Activated naive CD8-positive, alpha-beta T cell treated with anti-CD3 and anti-CD28 coated beads, Interleukin-2, amount 50 U/mL, for 24 hours (primary cell): ENCODE measurements around the gene TMEM221.

ENCODE experiments used
- ATAC-seq: fragments of 150-1000 bp; cut with Tn5 transposase; one replicate; pipeline ENCODE4 v1.10.0; 2021
- DNase-seq: peaks from one replicate; pipeline ENCODE4 v3.0.0; 2021
- H3K27ac Mint-ChIP-seq: one replicate; pipeline ENCODE4 v1.8.0; 2021; ENCODE audit warnings: mild to moderate bottlenecking, mixed read lengths
- H3K27me3 Mint-ChIP-seq: one replicate; pipeline ENCODE4 v1.8.0; 2021; ENCODE audit warnings: mixed read lengths
- H3K36me3 Mint-ChIP-seq: one replicate; pipeline ENCODE4 v1.8.0; 2021; ENCODE audit warnings: low read depth, mixed read lengths
- H3K4me1 Mint-ChIP-seq: one replicate; pipeline ENCODE4 v1.8.0; 2021; ENCODE audit warnings: mixed read lengths
- H3K4me3 Mint-ChIP-seq: one replicate; pipeline ENCODE4 v1.8.0; 2021; ENCODE audit warnings: mild to moderate bottlenecking, moderate library complexity, mixed read lengths
- H3K9me3 Mint-ChIP-seq: one replicate; pipeline ENCODE4 v1.8.0; 2021; ENCODE audit warnings: mixed read lengths

The TMEM221 gene

DNA sequence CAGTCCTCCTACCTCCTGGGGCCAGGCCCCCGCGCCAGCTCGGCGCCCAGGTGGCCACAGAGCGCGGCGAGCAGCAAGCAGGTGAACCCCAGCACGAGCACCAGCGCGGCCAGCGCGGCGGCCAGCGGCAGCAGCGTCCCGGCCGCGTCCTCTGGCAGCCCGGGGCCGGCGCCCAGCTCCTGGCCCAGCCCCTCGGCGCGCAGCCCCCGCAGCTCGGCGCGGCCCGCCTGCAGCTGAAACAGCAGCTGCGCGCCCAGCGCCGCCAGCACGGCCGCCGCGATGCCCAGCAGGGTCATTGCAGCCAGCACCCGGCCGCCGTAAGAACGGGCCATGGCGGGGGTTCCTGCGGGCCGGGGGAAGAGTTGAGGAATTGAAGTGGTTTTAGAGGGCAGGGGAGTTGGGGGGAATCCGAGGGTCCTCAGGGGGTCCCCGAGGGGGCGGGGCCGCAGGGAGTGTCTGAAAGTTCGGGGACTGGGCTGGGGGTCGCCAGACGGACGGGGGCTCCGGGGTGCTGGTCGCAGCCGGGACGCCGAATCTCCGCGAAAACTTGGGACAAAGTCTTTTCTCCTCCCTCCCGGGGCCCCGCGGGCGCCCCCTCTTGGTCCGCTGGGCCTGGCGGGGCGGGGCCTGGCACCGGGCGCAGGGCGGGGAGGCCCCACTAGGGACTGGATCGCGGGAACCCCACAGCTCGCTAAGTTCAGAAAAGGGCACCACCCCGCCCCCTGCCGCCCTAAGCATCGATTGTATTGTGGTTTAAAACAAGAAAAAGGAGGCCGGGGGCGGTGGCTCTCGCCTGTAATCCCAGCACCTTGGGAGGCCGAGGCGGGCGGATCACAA is at the start of gene TMEM221:
TMEM221 (minus strand) TSS at position 538 of the 837 bp plus-strand sequence; CDS start at position 332, 206 bp downstream.
- Mint-ChIP-seq H3K4me1 (peaks cover 21% of the 10 kb centered on the region), H3K9me3 (no peaks in the 10 kb centered on the region), H3K4me3 (peak within 1 kb of the TSS; percentile 24), H3K27ac (no peak within 1 kb of the TSS), H3K36me3 (no peaks in the 10 kb centered on the region), H3K27me3 (peaks cover 17% of the 10 kb centered on the region)
- ATAC-seq = peak; percentile 65
- DNase-seq = peak; percentile 72

DNA sequence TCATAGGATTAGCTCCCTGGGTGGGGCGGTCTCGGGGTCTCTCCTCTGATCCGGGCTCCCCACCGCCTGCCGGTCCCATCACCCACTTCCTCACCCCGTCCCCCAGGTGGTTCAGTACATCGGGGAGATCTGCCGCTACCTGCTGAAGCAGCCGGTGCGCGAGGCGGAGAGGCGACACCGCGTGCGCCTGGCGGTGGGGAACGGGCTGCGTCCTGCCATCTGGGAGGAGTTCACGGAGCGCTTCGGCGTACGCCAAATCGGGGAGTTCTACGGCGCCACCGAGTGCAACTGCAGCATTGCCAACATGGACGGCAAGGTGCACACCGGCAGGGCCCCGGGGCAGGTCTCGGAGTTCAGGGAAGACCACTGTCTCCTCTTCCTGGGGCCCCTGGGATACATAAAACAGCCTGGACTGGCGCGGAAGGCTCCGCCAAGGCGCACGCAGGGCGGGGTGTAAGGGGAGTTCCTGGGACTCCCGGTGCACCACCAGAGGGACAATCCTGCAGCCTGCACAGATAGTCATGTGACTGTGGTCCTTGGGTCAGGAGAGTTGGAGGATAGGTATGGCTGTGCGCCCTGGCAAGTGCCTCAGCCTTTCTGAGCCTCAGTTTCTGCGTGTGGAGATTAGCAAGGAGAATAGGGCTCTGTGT is 48.8 kb upstream of the TMEM221 start:
- Mint-ChIP-seq H3K4me3 (no peak overlapping the region), H3K36me3 (no peaks in the 10 kb centered on the region), H3K4me1 (peaks cover 22% of the 10 kb centered on the region), H3K27ac (no peak overlapping the region), H3K9me3 (no peaks in the 10 kb centered on the region), H3K27me3 (no peaks in the 10 kb centered on the region)
- no peak for ATAC-seq
- DNase-seq = no peak

DNA sequence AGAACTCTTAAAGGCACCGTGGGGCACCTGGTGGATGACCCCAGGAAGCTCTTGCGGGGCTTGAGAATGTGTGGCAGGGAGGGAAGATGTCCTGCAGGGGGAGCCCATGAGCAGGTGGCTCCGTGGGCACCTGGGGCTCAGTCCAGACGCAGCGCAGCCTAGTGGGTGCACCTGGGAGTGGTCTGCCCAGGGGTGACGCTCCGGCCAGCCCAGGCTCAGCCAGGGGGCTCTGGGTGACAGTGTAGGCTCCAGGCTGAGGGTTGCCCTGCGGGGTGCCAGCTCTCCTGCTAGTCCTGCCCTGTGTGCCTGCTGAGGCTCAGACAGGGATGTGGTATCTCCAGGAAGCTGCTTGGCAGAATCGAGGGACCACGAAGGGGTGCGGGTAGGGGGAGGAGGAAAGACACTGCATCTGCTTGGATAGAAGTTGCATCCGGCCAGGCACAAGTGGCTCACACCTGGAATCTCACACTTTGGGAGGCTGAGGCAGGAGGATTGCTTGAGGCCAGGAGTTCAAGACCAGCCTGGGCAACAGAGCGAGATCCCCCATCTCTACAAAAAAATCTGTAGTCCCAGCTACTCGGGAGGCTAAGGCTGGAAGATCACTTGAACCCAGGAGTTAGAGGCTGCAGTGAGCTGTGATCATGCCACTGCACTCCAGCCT is 48.0 kb upstream of the TMEM221 start:
- Mint-ChIP-seq H3K27me3 (no peaks in the 10 kb centered on the region), H3K36me3 (no peaks in the 10 kb centered on the region), H3K9me3 (no peaks in the 10 kb centered on the region), H3K27ac (no peak overlapping the region), H3K4me3 (no peak overlapping the region), H3K4me1 (peaks cover 22% of the 10 kb centered on the region)
- DNase-seq (peak; percentile 90), ATAC-seq (peak; percentile 94)

DNA sequence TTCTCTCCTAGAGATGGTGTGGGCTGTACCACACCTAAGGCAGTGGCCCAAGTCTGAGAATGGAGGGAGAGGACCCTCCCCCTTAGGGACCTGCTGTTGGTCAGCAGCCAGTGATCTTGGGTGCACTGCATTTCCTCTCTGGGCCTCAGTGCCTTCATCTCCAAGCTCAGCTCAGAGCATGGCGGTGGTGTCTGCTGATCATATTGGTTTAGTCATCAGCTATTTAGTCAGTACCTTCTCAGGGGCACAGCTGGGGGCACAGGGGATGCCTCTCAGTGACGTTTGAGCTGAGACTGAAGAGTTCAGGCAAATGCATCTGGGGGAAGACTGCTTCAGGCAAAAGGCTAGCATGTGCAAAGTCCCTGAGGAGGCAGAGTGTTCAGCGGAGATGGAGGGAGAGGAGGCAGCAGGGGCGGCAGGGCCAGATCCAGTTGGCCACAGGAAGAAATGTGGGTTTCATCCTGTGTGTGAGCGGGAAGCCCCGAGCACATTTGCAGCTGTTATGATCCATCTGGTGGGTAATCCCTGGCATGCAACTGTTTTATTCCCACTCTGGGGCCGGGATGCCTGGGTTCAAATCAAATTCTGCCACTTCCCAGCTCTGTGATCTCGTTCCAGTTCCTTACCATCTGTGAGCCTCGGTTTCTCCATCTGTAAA is 47.3 kb upstream of the TMEM221 start:
- Mint-ChIP-seq H3K27ac (no peak overlapping the region), H3K36me3 (no peaks in the 10 kb centered on the region), H3K9me3 (no peaks in the 10 kb centered on the region), H3K4me3 (no peak overlapping the region), H3K4me1 (peaks cover 25% of the 10 kb centered on the region), H3K27me3 (no peaks in the 10 kb centered on the region)
- no peak for DNase-seq
- no peak for ATAC-seq

DNA sequence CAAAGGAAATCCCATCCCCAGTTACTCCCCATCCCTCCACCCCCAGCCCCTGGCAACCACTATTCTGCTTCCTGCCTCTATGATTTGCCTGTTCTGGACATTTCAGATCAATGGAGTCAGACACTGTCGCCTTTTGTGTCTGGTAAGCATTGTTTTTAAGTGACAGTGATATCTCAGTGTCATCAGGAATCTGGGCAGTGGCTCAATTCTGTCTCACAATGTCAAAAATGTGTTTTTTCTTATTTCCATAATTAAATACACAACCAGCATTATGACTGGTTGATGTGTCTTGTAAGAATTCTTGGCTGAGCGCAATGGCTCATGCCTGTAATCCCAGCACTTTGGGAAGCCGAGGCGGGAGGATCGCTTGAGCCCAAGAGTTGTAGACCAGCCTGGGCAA is 42.8 kb upstream of the TMEM221 start:
- Mint-ChIP-seq H3K9me3 (no peaks in the 10 kb centered on the region), H3K27ac (no peak overlapping the region), H3K36me3 (no peaks in the 10 kb centered on the region), H3K4me3 (no peak overlapping the region), H3K27me3 (no peaks in the 10 kb centered on the region), H3K4me1 (peaks cover 42% of the 10 kb centered on the region)
- ATAC-seq (no peak), DNase-seq (no peak)

DNA sequence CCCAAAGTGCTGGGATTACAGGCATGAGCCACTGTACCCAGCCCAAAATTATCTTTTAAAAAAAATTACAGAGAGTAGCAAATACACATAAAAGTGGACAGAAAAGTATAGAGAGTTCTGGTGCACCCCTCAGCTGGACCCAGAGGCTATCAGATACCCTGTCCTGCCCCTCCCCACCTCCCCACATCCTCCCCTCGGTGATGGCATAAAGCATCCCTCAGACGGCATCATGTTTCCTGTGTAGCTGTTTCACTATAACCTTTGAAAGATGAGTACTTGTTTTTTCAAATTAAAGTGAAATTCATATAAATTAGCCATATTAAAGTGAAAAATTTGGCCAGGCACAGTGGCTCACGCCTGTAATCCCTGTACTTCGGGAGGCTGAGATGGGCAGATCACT is 41.9 kb upstream of the TMEM221 start:
- Mint-ChIP-seq H3K9me3 (no peaks in the 10 kb centered on the region), H3K36me3 (no peaks in the 10 kb centered on the region), H3K4me3 (no peak overlapping the region), H3K27me3 (no peaks in the 10 kb centered on the region), H3K27ac (no peak overlapping the region), H3K4me1 (peaks cover 36% of the 10 kb centered on the region)
- no peak for ATAC-seq
- DNase-seq = no peak

DNA sequence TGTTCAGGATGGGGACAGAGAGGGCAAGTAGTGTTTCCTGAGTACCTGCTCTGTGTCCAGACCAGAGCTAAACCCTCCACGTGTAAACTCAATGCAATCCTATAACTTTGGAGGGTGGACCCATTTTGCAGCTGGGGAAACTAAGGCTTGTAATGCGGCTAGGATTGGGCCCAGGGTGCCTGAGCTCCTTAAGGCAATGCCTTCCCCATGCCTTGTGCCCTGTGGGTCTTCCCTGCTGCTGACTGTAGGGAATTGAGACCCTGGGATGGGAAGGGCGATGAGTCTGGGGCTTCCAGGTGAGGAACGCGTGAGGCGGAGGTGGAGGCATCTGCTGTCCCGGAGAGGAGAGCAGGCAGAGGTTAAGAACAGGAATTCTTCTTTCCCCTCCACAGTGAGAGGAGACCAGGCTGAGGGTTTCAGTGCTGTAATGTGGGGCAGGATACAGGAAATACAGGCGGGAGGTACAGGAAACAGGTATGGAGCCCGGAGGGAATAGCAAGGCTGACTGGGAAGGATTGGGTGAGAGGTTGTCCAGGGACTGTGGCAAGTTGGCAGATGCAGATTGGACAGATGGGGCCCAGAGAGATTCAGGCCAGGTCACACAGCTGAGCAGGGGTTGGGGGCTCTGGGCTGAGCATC is 41.0 kb upstream of the TMEM221 start:
- Mint-ChIP-seq H3K4me1 (peaks cover 36% of the 10 kb centered on the region), H3K27ac (no peak overlapping the region), H3K9me3 (no peaks in the 10 kb centered on the region), H3K4me3 (peak overlapping the region; percentile 80), H3K27me3 (no peaks in the 10 kb centered on the region), H3K36me3 (no peaks in the 10 kb centered on the region)
- DNase-seq (no peak), ATAC-seq (no peak)

DNA sequence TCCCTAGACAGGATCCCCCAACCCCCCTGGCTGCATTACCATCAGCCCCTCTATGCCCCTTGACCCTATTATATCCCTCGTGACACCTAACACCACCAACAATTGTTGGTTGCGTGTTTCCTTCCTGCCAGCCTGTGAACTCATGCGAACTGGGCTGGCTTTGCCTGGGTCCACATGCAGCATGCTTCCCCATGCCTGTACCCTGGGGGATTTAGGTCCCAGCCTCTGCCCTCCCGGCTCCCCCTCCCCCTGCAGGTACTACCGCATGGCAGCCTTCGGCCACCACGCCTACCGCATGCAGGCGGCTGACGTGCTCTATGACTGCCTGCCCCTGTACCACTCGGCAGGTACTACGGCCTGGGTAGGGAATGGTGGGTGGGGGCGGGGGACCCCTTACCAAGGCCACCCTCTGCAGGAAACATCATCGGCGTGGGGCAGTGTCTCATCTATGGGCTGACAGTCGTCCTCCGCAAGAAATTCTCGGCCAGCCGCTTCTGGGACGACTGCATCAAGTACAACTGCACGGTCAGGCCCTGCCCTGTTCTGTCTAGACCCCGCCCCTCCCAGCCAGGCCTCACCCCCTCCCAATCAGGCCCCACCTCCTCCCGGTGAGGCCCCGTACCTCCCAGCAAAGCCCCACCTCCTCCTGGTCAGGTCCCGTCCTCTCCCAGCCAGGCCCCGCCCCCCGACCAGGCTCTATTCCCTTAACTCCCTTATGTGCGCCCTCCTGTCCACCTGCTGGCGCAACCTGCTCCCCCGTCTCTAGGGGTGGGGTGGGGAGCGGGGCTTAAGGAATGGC is 40.3 kb upstream of the TMEM221 start:
- H3K4me1 Mint-ChIP-seq = peaks cover 37% of the 10 kb centered on the region
- no peaks in the 10 kb centered on the region for H3K27me3 Mint-ChIP-seq
- no peaks in the 10 kb centered on the region for H3K36me3 Mint-ChIP-seq
- DNase-seq (peak; percentile 86), ATAC-seq (peak; percentile 94)
- H3K4me3 Mint-ChIP-seq = peak overlapping the region; percentile 80
- H3K27ac Mint-ChIP-seq = peak overlapping the region; percentile 92
- H3K9me3 Mint-ChIP-seq = no peaks in the 10 kb centered on the region

DNA sequence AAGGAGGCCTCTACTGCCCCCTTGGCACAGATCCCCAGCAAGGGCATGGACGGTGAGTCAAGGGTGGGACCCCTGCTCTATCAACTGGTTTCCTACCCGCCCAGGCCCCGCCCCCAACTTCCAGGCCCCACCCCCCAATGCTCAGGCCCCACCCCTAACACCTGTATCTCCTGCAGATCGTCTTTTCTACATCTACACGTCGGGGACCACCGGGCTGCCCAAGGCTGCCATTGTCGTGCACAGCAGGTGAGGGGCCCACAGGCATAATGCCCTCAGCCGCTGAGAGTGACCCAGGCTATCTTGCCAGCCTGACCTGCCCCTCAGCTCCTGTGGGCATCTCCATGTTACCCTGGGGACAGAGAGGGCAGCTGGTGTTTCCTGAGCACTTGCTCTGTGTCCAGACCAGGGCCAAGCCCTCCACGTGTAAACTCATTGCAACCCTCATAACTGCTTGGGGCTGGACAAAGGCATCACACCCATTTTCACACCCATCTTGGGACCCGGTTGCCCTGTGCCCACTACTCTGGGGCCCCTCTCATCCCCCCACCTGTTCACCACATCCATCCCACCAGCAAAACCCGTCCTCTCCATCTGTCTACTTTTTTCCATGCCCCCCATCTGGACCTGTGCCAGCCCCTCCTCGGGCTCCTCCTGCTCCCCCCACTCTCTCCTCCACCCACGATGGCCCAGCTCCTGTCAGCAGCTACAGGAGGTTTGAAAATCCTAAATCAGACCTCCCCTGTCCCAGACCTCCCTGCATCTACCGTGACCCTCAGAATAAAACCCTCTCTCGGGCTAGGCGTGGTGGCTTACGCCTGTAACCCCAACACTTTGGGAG is 39.0 kb upstream of the TMEM221 start:
- H3K9me3 Mint-ChIP-seq = no peaks in the 10 kb centered on the region
- peak overlapping the region; percentile 92 for H3K27ac Mint-ChIP-seq
- ATAC-seq (no peak), DNase-seq (no peak)
- no peaks in the 10 kb centered on the region for H3K36me3 Mint-ChIP-seq
- no peaks in the 10 kb centered on the region for H3K27me3 Mint-ChIP-seq
- peak overlapping the region; percentile 80 for H3K4me3 Mint-ChIP-seq
- H3K4me1 Mint-ChIP-seq = peaks cover 40% of the 10 kb centered on the region

DNA sequence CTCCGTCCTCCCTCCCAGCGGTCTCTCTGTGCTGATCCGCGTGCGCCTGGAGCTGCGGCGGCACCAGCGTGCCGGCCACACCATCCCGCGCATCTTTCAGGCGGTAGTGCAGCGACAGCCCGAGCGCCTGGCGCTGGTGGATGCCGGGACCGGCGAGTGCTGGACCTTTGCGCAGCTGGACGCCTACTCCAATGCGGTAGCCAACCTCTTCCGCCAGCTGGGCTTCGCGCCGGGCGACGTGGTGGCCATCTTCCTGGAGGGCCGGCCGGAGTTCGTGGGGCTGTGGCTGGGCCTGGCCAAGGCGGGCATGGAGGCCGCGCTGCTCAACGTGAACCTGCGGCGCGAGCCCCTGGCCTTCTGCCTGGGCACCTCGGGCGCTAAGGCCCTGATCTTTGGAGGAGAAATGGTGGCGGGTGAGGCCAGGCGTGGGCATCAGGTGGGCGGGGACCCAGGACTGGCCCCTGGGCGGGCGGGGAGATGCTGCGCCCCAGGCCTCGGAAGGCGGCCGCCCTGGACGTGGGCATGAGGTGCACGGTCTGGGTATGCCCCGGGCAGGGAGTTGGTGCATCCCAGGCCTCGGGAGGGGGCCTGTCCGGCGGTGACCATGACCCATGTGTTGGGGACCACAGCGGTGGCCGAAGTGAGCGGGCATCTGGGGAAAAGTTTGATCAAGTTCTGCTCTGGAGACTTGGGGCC is 38.2 kb upstream of the TMEM221 start:
- Mint-ChIP-seq H3K27ac (no peak overlapping the region), H3K4me1 (peaks cover 40% of the 10 kb centered on the region), H3K9me3 (no peaks in the 10 kb centered on the region), H3K4me3 (no peak overlapping the region), H3K36me3 (no peaks in the 10 kb centered on the region), H3K27me3 (no peaks in the 10 kb centered on the region)
- DNase-seq = no peak
- ATAC-seq = no peak

DNA sequence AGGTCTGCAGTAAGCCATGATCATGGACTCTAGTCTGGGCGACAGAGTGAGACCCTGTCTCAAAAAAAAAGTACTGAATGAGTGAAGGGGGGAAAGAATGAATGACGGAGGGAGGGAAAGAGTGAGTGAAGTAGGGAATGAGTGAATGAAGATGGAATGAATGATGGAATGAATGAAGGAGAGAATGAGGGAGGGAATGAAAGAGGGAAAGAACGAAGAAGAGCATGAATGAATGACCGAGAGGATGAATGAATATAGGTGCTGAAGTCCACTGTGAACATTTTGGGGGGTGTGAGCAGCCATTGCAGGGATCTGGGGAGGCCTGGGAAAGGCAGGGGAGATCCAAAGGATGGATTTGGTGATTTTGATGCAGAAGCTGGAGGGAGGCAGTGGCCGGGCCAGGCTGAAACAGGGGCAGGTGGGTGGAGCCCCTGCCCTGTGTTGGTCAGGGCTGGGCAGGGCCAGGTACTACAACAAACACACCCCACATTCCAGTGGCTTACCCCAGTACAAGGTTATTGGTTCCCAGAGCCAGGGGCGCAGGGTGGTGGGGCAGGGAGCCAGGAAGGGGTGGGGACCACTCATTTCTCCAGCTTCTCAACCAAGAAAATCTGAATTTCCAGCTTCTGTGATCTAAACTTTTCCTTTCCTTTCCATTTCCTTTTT is 36.2 kb upstream of the TMEM221 start:
- Mint-ChIP-seq H3K9me3 (no peaks in the 10 kb centered on the region), H3K27me3 (no peaks in the 10 kb centered on the region), H3K4me1 (peaks cover 26% of the 10 kb centered on the region), H3K4me3 (no peak overlapping the region), H3K27ac (no peak overlapping the region), H3K36me3 (no peaks in the 10 kb centered on the region)
- no peak for ATAC-seq
- no peak for DNase-seq

DNA sequence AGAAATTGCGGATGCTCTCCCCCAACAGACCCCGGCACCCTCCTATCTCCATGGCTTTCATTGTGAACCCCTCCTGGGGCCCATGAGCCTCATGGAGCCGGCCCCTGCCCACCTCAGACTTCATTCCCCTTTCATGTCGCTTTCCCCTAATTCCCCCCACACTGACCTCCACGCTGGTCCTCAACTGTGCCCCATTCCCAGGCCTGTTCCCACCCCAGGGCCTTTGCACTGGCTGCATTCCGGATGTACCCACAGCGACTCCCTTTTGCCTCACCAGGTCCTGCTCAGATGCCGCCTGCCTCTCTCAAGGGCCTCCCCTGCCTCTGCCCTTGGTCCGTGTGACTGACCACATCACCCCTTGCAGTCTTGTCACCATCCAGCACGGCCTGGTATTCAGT is 35.1 kb upstream of the TMEM221 start:
- Mint-ChIP-seq H3K4me1 (peaks cover 17% of the 10 kb centered on the region), H3K27me3 (no peaks in the 10 kb centered on the region), H3K27ac (no peak overlapping the region), H3K4me3 (no peak overlapping the region), H3K9me3 (no peaks in the 10 kb centered on the region), H3K36me3 (no peaks in the 10 kb centered on the region)
- DNase-seq (no peak), ATAC-seq (no peak)
